NCI-H2107 (cell line): ENCODE results near the gene ANKEF1.
"Not testable (repeated sequence)": the region's sequence is repeated elsewhere in the genome, so short reads cannot be mapped to it uniquely, and the experiment has no call there.

ENCODE experiments used
- DNase-seq: peaks from one replicate; lab custom pipeline; 2025; lab: John Stamatoyannopoulos, UW

Gene ANKEF1

GRCh38 chr20:10033905-10034650, 709 bp upstream of the ANKEF1 start:
- no peak for DNase-seq

GRCh38 chr20:10036321-10036720, 1.5 kb downstream of the ANKEF1 start:
- DNase-seq: not testable (repeated sequence)

- no peak for DNase-seq
Observed at GRCh38 chr20:10040070-10040975, 5.5 kb downstream of the ANKEF1 start.

- DNase-seq: no peak
Observed at GRCh38 chr20:10042086-10042485, 7.3 kb downstream of the ANKEF1 start.

GRCh38 chr20:10047427-10047826, 12.6 kb downstream of the ANKEF1 start:
- DNase-seq: no peak

GRCh38 chr20:10051185-10051584, 16.4 kb downstream of the ANKEF1 start:
- DNase-seq: no peak

- DNase-seq: no peak
Observed at GRCh38 chr20:10059006-10059405, 24.2 kb downstream of the ANKEF1 start.

GRCh38 chr20:10060226-10060625, 25.4 kb downstream of the ANKEF1 start:
- peak; percentile 35 for DNase-seq

GRCh38 chr20:10061641-10062040, 26.9 kb downstream of the ANKEF1 start:
- peak; percentile 65 for DNase-seq

- no peak for DNase-seq
Observed at GRCh38 chr20:10063482-10063881, 28.7 kb downstream of the ANKEF1 start.

GRCh38 chr20:10064611-10065010, 29.8 kb downstream of the ANKEF1 start:
- DNase-seq: no peak

- DNase-seq: no peak
Observed at GRCh38 chr20:10065154-10065833, 30.5 kb downstream of the ANKEF1 start.

- DNase-seq: no peak
Observed at GRCh38 chr20:10067321-10067720, 32.5 kb downstream of the ANKEF1 start.

GRCh38 chr20:10074513-10074912, 39.7 kb downstream of the ANKEF1 start:
- DNase-seq: no peak

GRCh38 chr20:10075606-10076005, 40.8 kb downstream of the ANKEF1 start:
- no peak for DNase-seq

GRCh38 chr20:10076126-10077080, 41.6 kb downstream of the ANKEF1 start:
- DNase-seq: no peak

GRCh38 chr20:10077081-10077471, 42.3 kb downstream of the ANKEF1 start:
- no peak for DNase-seq

- DNase-seq: no peak
Observed at GRCh38 chr20:10077886-10078285, 43.1 kb downstream of the ANKEF1 start.

GRCh38 chr20:10078403-10078802, 43.6 kb downstream of the ANKEF1 start:
- DNase-seq: no peak

GRCh38 chr20:10079964-10080363, 45.2 kb downstream of the ANKEF1 start:
- DNase-seq: no peak

- DNase-seq: no peak
Observed at GRCh38 chr20:10080574-10080973, 45.8 kb downstream of the ANKEF1 start.
